ENCODE measurements around the gene C19orf25. TPM values are rescaled to one million over a fixed set of nuclear protein-coding genes. Genes with fewer than 3 reads are reported as not detected.

Gene C19orf25
- total and polyA plus RNA-seq, 9 of the 15 experiments (the other 6 are each of a cell fraction or from before 2014, with no cell fraction given): 0.79 to 96.0 (median 36.1) TPM

GRCh38 chr19:1438035-1438932, 40.7 kb downstream of the C19orf25 start, which contains the start of gene RPS15 (continued):
- 0 out of 2 replicates have a peak, but pooled peaks have one; percentile 73 for TF ChIP-seq ERF (CRISPR knock-in tag; IDR thresholded peaks at IDR 0.05)
- TF ChIP-seq, protein P1, sequence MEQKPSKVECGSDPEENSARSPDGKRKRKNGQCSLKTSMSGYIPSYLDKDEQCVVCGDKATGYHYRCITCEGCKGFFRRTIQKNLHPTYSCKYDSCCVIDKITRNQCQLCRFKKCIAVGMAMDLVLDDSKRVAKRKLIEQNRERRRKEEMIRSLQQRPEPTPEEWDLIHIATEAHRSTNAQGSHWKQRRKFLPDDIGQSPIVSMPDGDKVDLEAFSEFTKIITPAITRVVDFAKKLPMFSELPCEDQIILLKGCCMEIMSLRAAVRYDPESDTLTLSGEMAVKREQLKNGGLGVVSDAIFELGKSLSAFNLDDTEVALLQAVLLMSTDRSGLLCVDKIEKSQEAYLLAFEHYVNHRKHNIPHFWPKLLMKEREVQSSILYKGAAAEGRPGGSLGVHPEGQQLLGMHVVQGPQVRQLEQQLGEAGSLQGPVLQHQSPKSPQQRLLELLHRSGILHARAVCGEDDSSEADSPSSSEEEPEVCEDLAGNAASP (IDR thresholded peaks at IDR 0.05): no peak
- TF ChIP-seq ATF1 (CRISPR knock-in tag; IDR thresholded peaks at IDR 0.05): peak; percentile 37; the same call in 1 of the 2 replicates
- peak; percentile 91 for TF ChIP-seq ATF1 (tag; IDR thresholded peaks at IDR 0.05)
- TF ChIP-seq ZNF77 (CRISPR knock-in tag; IDR thresholded peaks at IDR 0.05): no peak
- no peak for TF ChIP-seq ZNF717 (CRISPR knock-in tag; IDR thresholded peaks at IDR 0.05)
- TF ChIP-seq ZSCAN32 (CRISPR knock-in tag; IDR thresholded peaks at IDR 0.05): no peak
- TF ChIP-seq GABPA (tag; conservative IDR thresholded peaks at IDR 0.05; ENCODE audit: low read depth): peak; percentile 95
- no peak for TF ChIP-seq BRCA1 (IDR thresholded peaks at IDR 0.05)
- 0 out of 2 replicates have a peak, but pooled peaks have one; percentile 74 for TF ChIP-seq BRCA1 (CRISPR knock-in tag; IDR thresholded peaks at IDR 0.05)
- TF ChIP-seq, protein P2, sequence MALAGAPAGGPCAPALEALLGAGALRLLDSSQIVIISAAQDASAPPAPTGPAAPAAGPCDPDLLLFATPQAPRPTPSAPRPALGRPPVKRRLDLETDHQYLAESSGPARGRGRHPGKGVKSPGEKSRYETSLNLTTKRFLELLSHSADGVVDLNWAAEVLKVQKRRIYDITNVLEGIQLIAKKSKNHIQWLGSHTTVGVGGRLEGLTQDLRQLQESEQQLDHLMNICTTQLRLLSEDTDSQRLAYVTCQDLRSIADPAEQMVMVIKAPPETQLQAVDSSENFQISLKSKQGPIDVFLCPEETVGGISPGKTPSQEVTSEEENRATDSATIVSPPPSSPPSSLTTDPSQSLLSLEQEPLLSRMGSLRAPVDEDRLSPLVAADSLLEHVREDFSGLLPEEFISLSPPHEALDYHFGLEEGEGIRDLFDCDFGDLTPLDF (CRISPR knock-in tag; IDR thresholded peaks at IDR 0.05): peak; percentile 85; the same call in 1 of the 2 replicates
- TF ChIP-seq GABPB1 (CRISPR knock-in tag; IDR thresholded peaks at IDR 0.05): peak; percentile 98
- peak; percentile 80 for TF ChIP-seq SOX6 (IDR thresholded peaks at IDR 0.05)
- TF ChIP-seq CREB3L1 (IDR thresholded peaks at IDR 0.05; ENCODE audit: borderline replicate concordance, low read depth): peak; percentile 91
- TF ChIP-seq, protein P3, sequence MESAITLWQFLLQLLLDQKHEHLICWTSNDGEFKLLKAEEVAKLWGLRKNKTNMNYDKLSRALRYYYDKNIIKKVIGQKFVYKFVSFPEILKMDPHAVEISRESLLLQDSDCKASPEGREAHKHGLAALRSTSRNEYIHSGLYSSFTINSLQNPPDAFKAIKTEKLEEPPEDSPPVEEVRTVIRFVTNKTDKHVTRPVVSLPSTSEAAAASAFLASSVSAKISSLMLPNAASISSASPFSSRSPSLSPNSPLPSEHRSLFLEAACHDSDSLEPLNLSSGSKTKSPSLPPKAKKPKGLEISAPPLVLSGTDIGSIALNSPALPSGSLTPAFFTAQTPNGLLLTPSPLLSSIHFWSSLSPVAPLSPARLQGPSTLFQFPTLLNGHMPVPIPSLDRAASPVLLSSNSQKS (CRISPR knock-in tag; IDR thresholded peaks at IDR 0.05): no peak
- peak; percentile 94 for TF ChIP-seq ELF1 (tag; IDR thresholded peaks at IDR 0.05)
- no peak for TF ChIP-seq NR4A1 (CRISPR knock-in tag; IDR thresholded peaks at IDR 0.05)
- no peak for TF ChIP-seq NR4A1 (tag; IDR thresholded peaks at IDR 0.05)
- peak; percentile 93 for TF ChIP-seq RBM22 (IDR thresholded peaks at IDR 0.05; ENCODE audit: low read depth, low read length, poor library complexity, severe bottlenecking)
- no peak for TF ChIP-seq ZNF408 (CRISPR knock-in tag; IDR thresholded peaks at IDR 0.05; ENCODE audit: low read depth)
- no peak for TF ChIP-seq HDAC8 (tag; IDR thresholded peaks at IDR 0.05)
- TF ChIP-seq CREB1 (IDR thresholded peaks at IDR 0.05): peak; percentile 81
- TF ChIP-seq CREB1 (CRISPR knock-in tag; IDR thresholded peaks at IDR 0.05): peak; percentile 87
- TF ChIP-seq RAD51 (IDR thresholded peaks at IDR 0.05; ENCODE audit: borderline replicate concordance, low read depth): peak; percentile 49; the same call in 1 of the 2 replicates

Measured in K562 (cell line).